Renal cortex interstitium (tissue), 11 donors: ENCODE results near the gene ISM1. TPM values are rescaled to one million over a fixed set of nuclear protein-coding genes. Genes with fewer than 3 reads are reported as not detected.

Experiments
- DNase-seq, 11 donors: peaks; one replicate each; pipeline ENCODE4 v3.0.0-alpha.2; 2013; ENCODE audit warnings: low read depth in 9 of 11, low spot score in 4 of 11; ENCODE audit errors: extremely low read depth in 1 of 11
- polyA plus RNA-seq, 3 donors: library from polyadenylated mRNA; unstranded; fragments of 120-200 nt; gene quantifications; one replicate each; pipeline ENCODE4 v1.2.1, GENCODE V29; 2013; ENCODE audit not compliant: insufficient read length in 3 of 3

Gene ISM1
- polyA plus RNA-seq, 3 donors, result 3.9 to 5.3 (median 4.5) TPM

DNA sequence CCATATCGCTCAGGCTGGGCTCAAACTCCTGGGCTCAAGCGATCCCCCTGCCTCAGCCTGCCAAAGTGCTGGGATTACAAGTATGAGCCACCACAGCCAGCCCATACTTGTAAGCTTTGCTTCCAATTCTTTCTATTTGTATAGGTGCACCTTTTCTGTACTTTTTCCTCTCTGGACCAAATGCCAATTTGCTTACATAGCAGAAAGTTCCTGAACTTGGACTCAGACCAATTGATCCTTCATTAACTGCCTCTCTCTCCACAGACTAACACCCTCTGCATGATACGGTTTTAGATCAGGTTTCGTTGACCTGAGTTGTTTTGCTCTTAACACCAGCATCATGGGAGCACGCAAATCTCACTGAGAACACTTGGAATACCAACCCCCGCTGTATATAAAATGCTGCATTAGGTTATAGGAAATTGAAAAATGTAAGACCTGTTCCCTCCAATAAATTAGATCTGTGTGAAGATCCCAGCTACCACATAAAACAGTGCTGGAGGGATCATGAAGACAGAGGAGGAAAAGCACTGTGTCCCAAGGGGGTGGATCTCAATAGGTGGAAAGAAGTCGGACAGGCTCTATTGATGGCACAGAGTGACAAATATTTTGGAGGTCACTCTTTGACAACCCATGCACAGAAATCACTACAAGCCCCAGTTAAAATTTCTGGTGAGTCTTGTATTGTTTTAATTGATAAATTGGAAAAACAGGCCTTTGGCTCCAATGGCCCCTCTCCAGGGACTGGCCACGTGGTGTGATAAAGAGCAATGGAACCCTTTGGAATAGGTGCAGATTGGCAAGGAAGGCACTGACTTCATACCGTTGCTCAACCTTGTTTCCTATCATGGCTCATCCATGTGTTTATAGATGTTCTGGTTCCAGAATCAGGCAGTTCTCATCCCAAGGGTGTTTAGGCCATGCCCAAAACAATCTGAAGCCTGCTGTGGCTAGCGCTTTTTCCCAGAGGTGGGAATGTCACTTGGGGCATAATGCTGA, 51.2 kb downstream of the ISM1 start:
- no peak for DNase-seq

DNA sequence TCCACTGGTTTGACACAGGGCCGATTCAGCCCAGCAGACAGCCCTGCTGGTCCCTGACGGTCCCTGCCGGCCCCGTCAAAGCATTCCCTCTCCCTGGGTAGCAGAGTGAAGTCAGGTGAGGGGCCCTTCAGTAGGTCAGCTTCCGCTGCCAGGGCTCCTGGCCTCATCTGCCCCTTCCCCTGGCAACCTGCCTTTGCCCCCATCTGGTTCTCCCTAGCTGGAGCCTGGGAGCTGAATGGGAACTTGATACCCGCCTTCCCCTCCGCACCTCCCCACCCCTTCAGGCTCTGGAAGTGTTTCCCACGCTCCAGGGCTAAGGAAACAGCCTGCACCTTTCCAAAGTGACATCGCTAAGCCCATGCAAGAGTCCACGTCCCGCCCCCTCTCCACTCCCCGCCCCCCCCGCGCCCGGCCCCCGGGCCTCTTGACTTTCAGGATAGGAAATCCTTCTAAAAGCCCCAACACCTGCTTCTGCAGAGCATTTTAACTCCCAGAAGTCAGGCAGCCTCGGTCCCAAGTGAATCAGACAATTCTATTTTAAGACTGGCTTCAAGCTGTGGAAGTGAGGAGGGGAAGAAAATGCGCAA, 53.3 kb downstream of the ISM1 start:
- DNase-seq, result peak in 7 of 11 donors; percentile 29 to 43 (median 36)

DNA sequence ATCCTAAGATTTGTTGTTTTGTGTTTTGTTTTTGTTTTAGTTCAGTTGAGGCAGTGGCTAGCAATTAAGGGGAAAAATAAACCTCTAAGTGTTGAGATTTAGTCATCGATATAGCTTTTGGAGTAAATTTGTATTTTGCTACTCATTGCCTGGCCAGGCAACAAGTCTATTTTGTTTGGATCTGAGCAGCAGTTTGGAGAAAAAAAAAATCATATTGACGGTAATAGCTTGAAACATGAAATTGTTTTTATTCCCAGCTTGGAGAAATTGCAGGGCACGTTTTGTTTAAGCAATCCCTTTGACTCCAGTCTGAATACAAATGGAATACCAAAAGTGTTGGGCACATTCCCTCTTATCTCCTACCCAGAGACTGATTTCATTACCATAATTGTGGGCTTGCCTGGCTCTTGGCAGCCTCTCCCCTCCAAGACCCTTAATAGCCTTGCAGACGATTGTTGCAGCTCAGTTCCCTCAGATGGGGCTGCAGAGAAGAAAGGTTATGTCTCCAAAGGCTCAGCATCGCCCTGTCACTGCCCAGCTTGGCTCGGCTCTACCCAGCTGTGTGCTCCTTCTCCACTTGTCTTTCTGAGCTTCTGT, 56.0 kb downstream of the ISM1 start:
- no peak for DNase-seq

DNA sequence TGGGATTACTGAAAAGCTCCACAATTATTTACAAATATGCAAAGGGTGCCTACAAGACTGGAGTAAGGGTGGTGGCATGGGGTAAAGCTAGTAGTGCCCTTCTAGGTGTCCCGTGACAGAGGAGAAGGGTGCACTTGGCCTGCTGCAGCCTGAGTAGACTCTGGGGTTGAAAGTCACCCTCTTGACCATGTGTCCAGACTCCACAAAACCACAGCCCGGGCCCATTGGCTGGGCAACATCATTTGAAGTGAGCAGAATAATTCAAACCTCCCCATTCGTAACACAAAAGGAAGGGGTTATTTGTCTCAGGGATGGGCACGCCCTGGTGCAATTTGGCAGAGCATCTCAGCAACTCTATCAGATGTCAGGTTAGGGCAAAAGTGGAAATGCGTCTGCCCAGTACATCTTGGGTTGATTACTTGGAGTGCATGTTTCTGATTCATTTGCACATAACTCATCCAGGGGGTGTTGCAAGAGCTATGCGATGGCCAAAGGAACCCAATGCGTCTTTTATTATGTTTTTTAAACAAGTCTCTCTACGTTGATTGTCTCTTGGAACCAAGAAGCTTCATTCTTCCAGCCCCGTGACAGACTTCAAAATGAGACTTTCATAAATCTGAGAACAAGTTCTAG, 56.7 kb downstream of the ISM1 start:
- DNase-seq, result no peak

DNA sequence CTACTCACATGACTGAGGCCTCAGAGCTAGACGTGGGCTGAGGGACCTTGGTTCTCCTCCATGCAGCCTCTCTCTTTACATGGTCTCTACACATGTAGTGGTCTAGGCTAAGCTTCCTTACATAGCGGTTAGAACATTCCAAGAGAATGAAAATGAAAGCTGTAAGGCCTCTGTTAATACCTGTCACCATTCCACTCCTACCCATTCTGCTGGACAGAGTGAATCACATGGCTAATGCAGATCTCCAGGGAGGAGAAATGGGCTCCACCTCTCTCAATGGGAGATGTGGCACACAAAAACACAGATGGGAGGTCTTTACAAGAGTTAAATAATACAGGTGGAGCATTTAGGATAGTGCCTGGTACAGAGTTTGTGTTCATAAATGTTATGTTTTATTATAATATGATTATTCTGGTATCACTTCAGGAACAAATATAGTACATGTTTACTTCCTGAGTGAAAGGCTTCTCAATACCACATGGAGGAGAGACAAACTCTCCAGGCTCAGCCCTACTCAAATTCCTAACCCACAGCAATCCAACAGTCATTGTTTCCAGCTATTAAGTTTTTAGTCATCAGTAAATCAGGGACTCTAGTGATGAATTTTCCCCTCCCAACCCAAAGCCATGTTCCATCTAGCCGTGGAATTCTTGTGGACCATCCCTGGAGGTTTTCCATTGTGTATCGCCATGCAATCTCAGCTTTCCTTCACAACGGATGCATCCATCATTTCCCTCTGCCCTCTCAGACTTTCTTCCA, 57.9 kb downstream of the ISM1 start:
- DNase-seq, result no peak

DNA sequence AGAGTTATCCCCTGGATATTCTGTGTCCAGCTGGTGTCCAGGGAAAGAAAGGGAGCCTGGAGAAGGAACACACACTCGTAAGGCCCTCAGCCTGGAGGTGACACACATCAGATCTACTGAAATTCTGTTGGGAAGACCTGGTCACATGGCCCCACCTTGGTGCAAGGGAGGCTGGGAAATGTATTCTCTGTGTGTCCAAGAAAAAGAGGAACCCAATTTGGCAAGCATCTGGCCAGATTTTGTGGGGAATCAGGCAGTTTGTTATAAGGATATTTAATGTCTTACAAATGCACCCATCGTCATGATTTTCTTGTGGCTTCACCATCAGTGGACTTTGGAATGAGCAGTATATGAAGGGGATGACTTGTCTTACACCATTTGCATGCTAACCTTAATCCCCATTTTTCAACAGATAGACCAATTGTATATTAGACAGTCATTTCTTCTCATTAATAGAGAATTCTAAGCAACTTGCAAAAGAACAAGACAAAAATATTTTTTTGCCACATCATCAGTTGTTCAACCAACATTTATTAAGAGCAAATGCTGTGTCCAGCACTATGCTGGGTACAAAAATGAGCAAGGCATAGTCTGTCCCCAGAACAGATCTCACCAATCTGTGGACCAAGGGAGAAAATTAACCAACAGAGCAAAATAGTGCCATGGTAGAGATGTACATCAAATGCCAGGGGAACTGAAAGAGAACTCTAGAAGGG, 59.7 kb downstream of the ISM1 start:
- DNase-seq, result no peak

DNA sequence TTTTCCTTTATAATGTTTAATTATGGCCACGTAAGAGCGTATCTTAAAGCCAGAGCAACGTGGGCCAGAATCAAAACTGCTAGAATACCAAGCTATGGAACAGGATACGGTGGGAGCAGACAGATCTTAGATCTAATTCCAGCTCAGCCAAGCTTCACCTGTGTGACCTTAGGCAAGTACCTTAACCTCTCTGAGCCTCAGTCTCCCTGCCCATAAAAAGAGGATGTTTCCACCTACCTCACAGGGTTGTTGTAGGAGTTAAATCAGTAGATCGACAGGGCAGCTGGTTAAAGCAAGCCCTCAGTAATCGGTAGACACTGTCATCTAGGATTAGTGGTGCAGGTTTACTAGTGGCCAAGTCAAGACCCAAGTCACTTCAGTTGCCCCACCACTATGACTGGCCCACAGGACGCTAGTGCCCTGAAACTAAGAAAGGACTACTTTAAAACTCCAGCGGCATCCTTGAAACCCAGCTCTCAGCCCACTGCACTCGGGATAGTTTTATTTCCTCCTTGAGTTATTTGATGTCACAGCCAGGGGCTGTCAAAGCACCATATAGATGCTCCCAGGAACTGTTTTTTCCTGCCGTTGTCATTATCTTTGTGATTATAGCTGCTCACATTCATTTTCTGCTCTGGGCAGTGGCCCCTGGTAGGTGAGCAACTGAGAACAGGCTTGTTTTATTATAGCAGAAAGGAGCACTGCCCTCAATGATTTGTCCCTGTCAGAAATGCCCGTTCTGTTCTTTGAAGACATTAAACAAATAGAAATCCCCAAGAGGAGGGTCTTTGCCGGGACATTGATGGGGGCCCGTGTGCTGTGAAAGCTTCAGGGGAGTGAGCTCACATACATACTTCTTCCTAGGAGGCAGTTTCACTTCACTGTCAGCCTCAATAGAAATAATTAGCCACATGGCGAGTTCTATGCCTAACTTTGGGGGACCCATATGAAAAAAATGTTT, 63.1 kb downstream of the ISM1 start:
- DNase-seq, result no peak

DNA sequence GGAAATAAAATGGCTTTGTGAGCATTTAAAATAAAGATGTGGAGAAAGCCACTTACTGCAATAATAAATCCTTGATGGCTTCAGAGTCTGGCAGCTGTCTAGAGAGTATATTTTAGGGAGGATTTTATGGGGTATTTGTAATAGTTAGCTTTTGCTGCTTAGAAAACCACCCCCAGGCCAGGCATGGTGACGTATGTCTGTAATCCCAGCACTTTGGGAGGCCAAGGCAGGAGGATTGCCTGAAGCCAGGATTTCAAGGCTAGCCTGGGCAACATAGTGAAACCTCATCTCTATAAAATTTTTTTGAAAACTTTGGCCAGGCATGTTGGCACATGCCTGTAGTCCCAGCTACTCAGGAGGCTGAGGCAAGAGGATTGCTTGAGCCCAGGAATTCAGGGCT, 63.8 kb downstream of the ISM1 start:
- DNase-seq, result no peak

DNA sequence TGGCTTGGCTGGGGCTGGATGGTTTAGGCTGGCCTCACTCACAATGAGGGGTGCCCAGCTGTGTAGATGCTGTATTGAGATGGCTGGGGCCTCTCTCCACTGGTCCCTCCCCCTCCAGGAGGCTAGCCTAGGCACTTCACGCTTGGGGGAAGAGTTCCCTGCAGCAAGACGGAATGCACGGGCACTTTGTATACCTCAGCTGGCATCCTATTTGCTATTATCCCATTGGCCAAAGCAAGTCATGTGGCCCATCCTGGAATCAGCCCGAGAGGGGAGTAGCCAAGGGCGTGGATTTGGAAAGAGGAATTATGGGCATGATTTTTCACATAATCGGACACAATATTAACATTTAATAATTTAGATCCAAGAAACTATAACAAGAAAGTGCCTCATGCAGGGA, 64.3 kb downstream of the ISM1 start:
- no peak for DNase-seq

DNA sequence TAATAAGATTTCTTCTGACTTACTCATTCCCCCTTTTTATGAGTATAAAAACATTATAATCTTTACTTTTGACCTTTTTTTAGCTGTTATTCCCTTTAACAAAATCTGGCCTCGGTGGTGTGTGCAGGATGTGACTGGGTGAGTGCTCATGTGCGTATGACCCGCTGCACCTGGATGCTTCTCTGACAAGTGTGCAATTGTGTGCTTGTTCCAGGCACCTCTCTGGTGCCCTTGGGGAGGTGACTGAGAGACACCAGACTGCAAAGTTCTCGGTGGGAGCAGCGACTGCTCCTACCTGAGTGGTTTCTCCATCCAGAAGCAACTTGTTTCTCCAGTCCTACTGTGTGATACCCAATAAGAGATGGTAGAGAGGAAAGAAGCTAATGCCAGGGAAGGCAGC, 65.0 kb downstream of the ISM1 start:
- no peak for DNase-seq

DNA sequence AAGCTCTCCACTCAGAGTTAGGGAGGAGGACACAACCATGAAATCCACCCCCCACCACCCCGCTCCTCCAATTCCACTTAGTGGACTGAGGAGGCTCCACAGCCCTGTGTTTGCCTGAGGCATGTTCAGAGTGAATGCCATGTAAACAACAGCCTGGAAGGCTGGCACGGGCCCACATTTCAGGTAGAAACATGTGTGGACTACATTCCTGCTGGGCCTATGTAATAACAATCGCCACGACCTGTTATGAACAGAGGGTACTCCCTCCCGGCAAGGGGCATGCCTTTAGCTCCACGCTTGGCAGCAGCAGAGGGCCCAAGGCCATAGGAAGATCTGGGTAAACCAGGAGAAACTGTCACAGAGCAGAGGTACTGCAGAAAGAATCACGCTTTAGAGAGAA, 65.5 kb downstream of the ISM1 start:
- no peak for DNase-seq

DNA sequence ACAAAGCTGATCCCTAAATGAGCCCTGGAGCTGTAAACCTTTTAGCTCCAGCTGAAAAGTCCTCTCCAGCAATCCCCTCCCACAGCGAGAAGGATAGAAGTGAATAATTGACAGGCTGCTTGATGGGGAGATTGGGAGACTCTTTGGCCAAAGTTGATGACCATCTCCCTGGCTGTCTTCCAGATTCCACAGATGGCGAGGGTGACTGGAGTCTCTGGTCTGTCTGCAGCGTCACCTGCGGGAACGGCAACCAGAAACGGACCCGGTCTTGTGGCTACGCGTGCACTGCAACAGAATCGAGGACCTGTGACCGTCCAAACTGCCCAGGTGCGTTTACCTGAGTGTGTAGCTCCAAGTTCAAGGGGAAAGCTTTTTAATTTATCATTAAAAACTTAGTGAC, 67.3 kb downstream of the ISM1 start:
- no peak for DNase-seq

DNA sequence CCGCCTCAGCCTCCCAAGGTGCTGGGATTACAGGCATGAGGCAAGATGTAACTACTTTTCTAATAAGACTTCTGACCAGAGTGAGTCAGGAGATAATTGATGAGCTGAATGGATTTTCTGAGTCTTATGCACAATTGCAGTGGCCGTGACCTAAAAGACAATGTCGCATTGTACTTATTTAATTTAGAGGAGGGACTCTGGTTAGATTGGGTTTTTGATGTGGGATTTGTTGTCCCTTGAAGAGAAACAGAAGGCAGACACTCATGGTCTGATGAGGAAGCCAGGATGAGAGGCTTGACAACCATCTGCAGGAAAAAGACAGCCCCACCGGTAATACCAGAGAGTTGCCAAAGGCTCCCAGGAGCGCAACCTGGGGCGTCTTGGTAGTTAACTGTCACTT, 68.0 kb downstream of the ISM1 start:
- no peak for DNase-seq

DNA sequence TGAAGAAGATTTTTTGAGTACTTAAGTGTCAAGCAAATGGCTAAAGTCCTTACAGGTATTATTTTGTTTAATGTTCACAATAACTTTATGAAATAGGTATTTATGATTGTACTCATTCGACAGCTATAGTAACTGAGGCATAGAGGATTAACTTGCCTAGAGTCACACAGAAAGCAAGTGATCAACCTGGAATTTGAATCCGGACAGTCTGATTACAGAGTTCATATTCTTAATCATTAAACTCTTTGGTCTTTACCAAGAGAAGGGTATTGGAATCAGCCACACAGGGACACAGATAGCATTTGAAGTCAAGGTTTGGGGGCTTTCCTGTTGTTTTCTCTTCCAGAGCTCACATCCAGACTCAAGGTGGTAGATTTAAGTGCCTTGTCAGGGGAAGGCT, 69.7 kb downstream of the ISM1 start:
- no peak for DNase-seq

DNA sequence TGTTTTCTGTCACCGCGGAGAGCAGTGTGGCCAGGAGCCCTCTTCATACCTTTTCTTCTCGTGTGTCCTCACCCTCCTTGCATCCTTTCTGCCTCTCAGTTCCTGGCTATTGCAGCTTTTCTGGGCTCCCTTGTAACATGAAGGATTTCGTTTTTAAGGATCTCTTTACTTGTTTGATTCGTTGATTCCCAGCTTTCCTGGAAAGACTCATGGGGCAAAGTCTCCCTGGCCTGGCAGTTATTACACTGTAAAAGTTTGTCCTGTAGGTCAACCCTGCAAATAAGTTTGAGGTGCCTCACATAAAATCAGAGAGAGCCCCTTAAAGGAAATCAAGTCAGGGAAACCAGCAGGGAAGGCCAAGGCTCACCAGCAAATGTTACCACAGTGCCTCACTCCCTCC, 70.1 kb downstream of the ISM1 start:
- no peak for DNase-seq

DNA sequence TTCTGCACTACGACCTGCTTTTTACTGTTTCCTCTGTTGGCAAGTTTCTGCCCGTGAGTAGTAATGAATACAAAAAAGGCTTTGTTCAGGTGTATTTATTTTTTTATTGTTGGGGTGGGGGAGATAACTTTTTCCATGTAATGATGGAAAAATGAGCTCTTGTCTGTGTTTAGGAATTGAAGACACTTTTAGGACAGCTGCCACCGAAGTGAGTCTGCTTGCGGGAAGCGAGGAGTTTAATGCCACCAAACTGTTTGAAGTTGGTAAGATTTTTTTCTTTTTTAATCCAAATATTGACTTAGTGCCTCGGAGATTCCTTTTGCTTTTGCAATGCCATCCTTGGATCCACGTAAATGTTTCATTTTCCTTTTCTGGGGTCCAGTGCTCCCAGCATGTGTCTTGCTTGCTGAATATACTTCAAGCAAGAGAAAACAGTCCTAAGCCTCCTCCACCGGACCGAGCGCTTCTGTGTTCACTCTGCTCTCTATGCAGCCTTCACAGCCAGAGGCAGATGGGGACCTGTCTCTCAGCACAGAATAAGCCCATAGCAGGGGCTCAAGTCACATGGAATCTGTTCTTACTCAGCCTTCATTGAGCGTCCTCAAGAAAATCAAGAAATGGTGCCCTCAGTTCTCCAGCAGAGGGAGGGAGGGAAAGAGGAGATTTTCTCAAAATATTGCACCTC, 71.3 kb downstream of the ISM1 start:
- no peak for DNase-seq

DNA sequence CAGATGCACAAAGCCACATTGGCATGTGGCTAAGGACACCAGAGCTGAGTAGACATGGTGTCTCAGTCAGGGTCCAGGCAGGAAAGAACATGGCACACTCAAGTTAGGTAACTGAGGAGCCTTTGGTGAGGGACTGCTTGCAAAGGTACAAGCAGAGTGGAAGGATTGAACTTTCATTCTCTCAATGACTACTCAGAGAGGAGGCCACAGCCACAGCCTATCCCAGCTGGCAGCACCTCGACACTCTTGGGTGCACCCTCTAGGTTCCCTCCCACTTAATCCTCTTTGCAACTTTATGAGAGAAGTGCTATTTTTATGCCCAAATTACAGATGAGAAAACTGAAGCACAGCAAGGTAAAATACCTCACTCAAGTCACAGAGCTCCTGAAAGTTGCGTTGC, 73.4 kb downstream of the ISM1 start:
- no peak for DNase-seq
